ENCODE measurements around the gene RASL10A.

Gene RASL10A

GRCh38 chr22:29301716-29302401 is 13.6 kb downstream of the RASL10A start:
- DNase-seq, result no peak

GRCh38 chr22:29300807-29301601 is 14.5 kb downstream of the RASL10A start:
- DNase-seq, result no peak

GRCh38 chr22:29300467-29300806 is 15.1 kb downstream of the RASL10A start:
- no peak for DNase-seq

GRCh38 chr22:29299136-29299900 is 16.2 kb downstream of the RASL10A start:
- DNase-seq, result no peak

- no peak for DNase-seq
Observed at GRCh38 chr22:29298641-29299040, 16.9 kb downstream of the RASL10A start.

- no peak for DNase-seq
Observed at GRCh38 chr22:29292379-29292778, 23.1 kb downstream of the RASL10A start.

GRCh38 chr22:29291215-29291614 is 24.3 kb downstream of the RASL10A start:
- DNase-seq, result no peak

- no peak for DNase-seq
Observed at GRCh38 chr22:29290061-29290460, 25.4 kb downstream of the RASL10A start.

- no peak for DNase-seq
Observed at GRCh38 chr22:29288837-29289236, 26.7 kb downstream of the RASL10A start.

GRCh38 chr22:29284196-29284595 is 31.3 kb downstream of the RASL10A start:
- no peak for DNase-seq

- DNase-seq, result no peak
Observed at GRCh38 chr22:29277927-29278326, 37.6 kb downstream of the RASL10A start.

GRCh38 chr22:29275819-29276565 is 39.5 kb downstream of the RASL10A start:
- no peak for DNase-seq

- DNase-seq, result no peak
Observed at GRCh38 chr22:29275167-29275566, 40.3 kb downstream of the RASL10A start.

- no peak for DNase-seq
Observed at GRCh38 chr22:29272624-29273023, 42.9 kb downstream of the RASL10A start.

- DNase-seq, result no peak
Observed at GRCh38 chr22:29270475-29271271, 44.8 kb downstream of the RASL10A start.

- DNase-seq, result no peak
Observed at GRCh38 chr22:29269731-29270474, 45.6 kb downstream of the RASL10A start.

GRCh38 chr22:29269230-29269604 is 46.3 kb downstream of the RASL10A start:
- DNase-seq, result no peak

- DNase-seq, result no peak
Observed at GRCh38 chr22:29268511-29269229, 46.8 kb downstream of the RASL10A start.

- peak; percentile 72 to 91 for DNase-seq
Observed at GRCh38 chr22:29267858-29268510, 47.5 kb downstream of the RASL10A start, which contains the start of the genes EWSR1 and RHBDD3. EWSR1 (plus strand) TSS chr22:29268268; CDS start chr22:29268337, 69 bp downstream. RHBDD3 (minus strand) TSS chr22:29267981; CDS start chr22:29265626, 2,355 bp downstream.

GRCh38 chr22:29267462-29267857 is 48.0 kb downstream of the RASL10A start:
- no peak for DNase-seq

Data from SW 1271 (cell line).